Measurements from ENCODE around the gene APCDD1L. TPM values are rescaled to one million over a fixed set of nuclear protein-coding genes. Genes with fewer than 3 reads are reported as not detected.

The APCDD1L gene
- total RNA-seq, 1 experiment from 2014 or later, result not detected

- H3K27ac ChIP-seq (ENCODE audit: low read length), result no peak overlapping the region
- H3K9ac ChIP-seq (ENCODE audit: low read length), result no peak overlapping the region
- no peaks in the 10 kb centered on the region for H3K27me3 ChIP-seq (ENCODE audit: low read length)
- no peak overlapping the region for H3K4me3 ChIP-seq (ENCODE audit: low read length)
- DNase-seq, result no peak
- H3K79me2 ChIP-seq (ENCODE audit: low read length), result no peaks in the 10 kb centered on the region
- H3K36me3 ChIP-seq (ENCODE audit: insufficient read depth, low read length), result no peaks in the 10 kb centered on the region
- 0 out of 2 replicates have a peak, but pooled peaks cover 3% of the 10 kb centered on the region for H4K20me1 ChIP-seq (ENCODE audit: insufficient read depth, low read depth, low read length)
- H3K4me2 ChIP-seq (ENCODE audit: low read depth, low read length, poor library complexity, severe bottlenecking), result no peak overlapping the region
- H3K4me1 ChIP-seq (ENCODE audit: low read length), result no peaks in the 10 kb centered on the region
- H3K9me3 ChIP-seq (ENCODE audit: low read length), result no peaks in the 10 kb centered on the region
- H3K9me2 ChIP-seq (replicated peaks; ENCODE audit: insufficient read depth, low read length), result no peaks in the 10 kb centered on the region
- H2AFZ ChIP-seq (ENCODE audit: low read length), result no peak overlapping the region
Measured at GRCh38 chr20:58523072-58523970, 8.1 kb upstream of the APCDD1L start.

GRCh38 chr20:58522666-58523065 lies 7.5 kb upstream of the APCDD1L start:
- no peaks in the 10 kb centered on the region for H3K9me3 ChIP-seq (ENCODE audit: low read length)
- DNase-seq, result no peak
- no peaks in the 10 kb centered on the region for H3K27me3 ChIP-seq (ENCODE audit: low read length)
- H2AFZ ChIP-seq (ENCODE audit: low read length), result no peak overlapping the region
- H4K20me1 ChIP-seq (ENCODE audit: insufficient read depth, low read depth, low read length), result 0 out of 2 replicates have a peak, but pooled peaks cover 3% of the 10 kb centered on the region
- H3K9ac ChIP-seq (ENCODE audit: low read length), result no peak overlapping the region
- H3K4me2 ChIP-seq (ENCODE audit: low read depth, low read length, poor library complexity, severe bottlenecking), result no peak overlapping the region
- H3K4me3 ChIP-seq (ENCODE audit: low read length), result no peak overlapping the region
- no peaks in the 10 kb centered on the region for H3K79me2 ChIP-seq (ENCODE audit: low read length)
- no peaks in the 10 kb centered on the region for H3K4me1 ChIP-seq (ENCODE audit: low read length)
- H3K9me2 ChIP-seq (replicated peaks; ENCODE audit: insufficient read depth, low read length), result no peaks in the 10 kb centered on the region
- H3K27ac ChIP-seq (ENCODE audit: low read length), result no peak overlapping the region
- no peaks in the 10 kb centered on the region for H3K36me3 ChIP-seq (ENCODE audit: insufficient read depth, low read length)

GRCh38 chr20:58521763-58522162 lies 6.6 kb upstream of the APCDD1L start:
- Histone ChIP-seq H3K9ac (ENCODE audit: low read length) (no peak overlapping the region), H3K4me3 (ENCODE audit: low read length) (no peak overlapping the region), H4K20me1 (ENCODE audit: insufficient read depth, low read depth, low read length) (0 out of 2 replicates have a peak, but pooled peaks cover 3% of the 10 kb centered on the region), H3K4me1 (ENCODE audit: low read length) (peaks cover 5% of the 10 kb centered on the region), H3K27me3 (ENCODE audit: low read length) (no peaks in the 10 kb centered on the region), H3K36me3 (ENCODE audit: insufficient read depth, low read length) (no peaks in the 10 kb centered on the region), H2AFZ (ENCODE audit: low read length) (no peak overlapping the region), H3K27ac (ENCODE audit: low read length) (no peak overlapping the region), H3K4me2 (ENCODE audit: low read depth, low read length, poor library complexity, severe bottlenecking) (no peak overlapping the region), H3K9me3 (ENCODE audit: low read length) (no peaks in the 10 kb centered on the region), H3K79me2 (ENCODE audit: low read length) (no peaks in the 10 kb centered on the region), H3K9me2 (replicated peaks; ENCODE audit: insufficient read depth, low read length) (no peaks in the 10 kb centered on the region)
- no peak for DNase-seq

GRCh38 chr20:58519940-58520712 lies 4.9 kb upstream of the APCDD1L start:
- Histone ChIP-seq H3K79me2 (ENCODE audit: low read length) (no peaks in the 10 kb centered on the region), H2AFZ (ENCODE audit: low read length) (no peak overlapping the region), H3K9me2 (replicated peaks; ENCODE audit: insufficient read depth, low read length) (no peaks in the 10 kb centered on the region), H3K9ac (ENCODE audit: low read length) (no peak overlapping the region), H4K20me1 (ENCODE audit: insufficient read depth, low read depth, low read length) (0 out of 2 replicates have a peak, but pooled peaks cover 3% of the 10 kb centered on the region), H3K36me3 (ENCODE audit: insufficient read depth, low read length) (no peaks in the 10 kb centered on the region), H3K4me1 (ENCODE audit: low read length) (peaks cover 17% of the 10 kb centered on the region), H3K27ac (ENCODE audit: low read length) (no peak overlapping the region), H3K9me3 (ENCODE audit: low read length) (no peaks in the 10 kb centered on the region), H3K4me2 (ENCODE audit: low read depth, low read length, poor library complexity, severe bottlenecking) (no peak overlapping the region), H3K4me3 (ENCODE audit: low read length) (no peak overlapping the region), H3K27me3 (ENCODE audit: low read length) (no peaks in the 10 kb centered on the region)
- DNase-seq, result no peak

GRCh38 chr20:58518896-58519593 lies 3.8 kb upstream of the APCDD1L start:
- H3K27me3 ChIP-seq (ENCODE audit: low read length), result no peaks in the 10 kb centered on the region
- no peaks in the 10 kb centered on the region for H3K36me3 ChIP-seq (ENCODE audit: insufficient read depth, low read length)
- peaks cover 17% of the 10 kb centered on the region for H3K4me1 ChIP-seq (ENCODE audit: low read length)
- no peak overlapping the region for H2AFZ ChIP-seq (ENCODE audit: low read length)
- H3K4me2 ChIP-seq (ENCODE audit: low read depth, low read length, poor library complexity, severe bottlenecking), result no peak overlapping the region
- H3K9me2 ChIP-seq (replicated peaks; ENCODE audit: insufficient read depth, low read length), result no peaks in the 10 kb centered on the region
- DNase-seq, result no peak
- no peak overlapping the region for H3K27ac ChIP-seq (ENCODE audit: low read length)
- no peak overlapping the region for H3K9ac ChIP-seq (ENCODE audit: low read length)
- H4K20me1 ChIP-seq (ENCODE audit: insufficient read depth, low read depth, low read length), result 0 out of 2 replicates have a peak, but pooled peaks cover 3% of the 10 kb centered on the region
- H3K4me3 ChIP-seq (ENCODE audit: low read length), result no peak overlapping the region
- H3K9me3 ChIP-seq (ENCODE audit: low read length), result no peaks in the 10 kb centered on the region
- H3K79me2 ChIP-seq (ENCODE audit: low read length), result no peaks in the 10 kb centered on the region

GRCh38 chr20:58518387-58518786 lies 3.2 kb upstream of the APCDD1L start:
- DNase-seq, result no peak
- H3K4me2 ChIP-seq (ENCODE audit: low read depth, low read length, poor library complexity, severe bottlenecking), result no peak overlapping the region
- 0 out of 2 replicates have a peak, but pooled peaks cover 3% of the 10 kb centered on the region for H4K20me1 ChIP-seq (ENCODE audit: insufficient read depth, low read depth, low read length)
- no peaks in the 10 kb centered on the region for H3K9me3 ChIP-seq (ENCODE audit: low read length)
- no peak overlapping the region for H3K27ac ChIP-seq (ENCODE audit: low read length)
- H3K79me2 ChIP-seq (ENCODE audit: low read length), result no peaks in the 10 kb centered on the region
- no peaks in the 10 kb centered on the region for H3K36me3 ChIP-seq (ENCODE audit: insufficient read depth, low read length)
- H3K9ac ChIP-seq (ENCODE audit: low read length), result no peak overlapping the region
- H3K4me1 ChIP-seq (ENCODE audit: low read length), result peaks cover 17% of the 10 kb centered on the region
- no peak overlapping the region for H2AFZ ChIP-seq (ENCODE audit: low read length)
- H3K27me3 ChIP-seq (ENCODE audit: low read length), result no peaks in the 10 kb centered on the region
- H3K9me2 ChIP-seq (replicated peaks; ENCODE audit: insufficient read depth, low read length), result no peaks in the 10 kb centered on the region
- no peak overlapping the region for H3K4me3 ChIP-seq (ENCODE audit: low read length)

GRCh38 chr20:58514321-58515232 lies 622 bp downstream of the APCDD1L start:
- DNase-seq, result no peak
- no peak overlapping the region for H3K4me3 ChIP-seq (ENCODE audit: low read length)
- no peaks in the 10 kb centered on the region for H3K9me3 ChIP-seq (ENCODE audit: low read length)
- H3K27me3 ChIP-seq (ENCODE audit: low read length), result no peaks in the 10 kb centered on the region
- H3K36me3 ChIP-seq (ENCODE audit: insufficient read depth, low read length), result no peaks in the 10 kb centered on the region
- no peaks in the 10 kb centered on the region for H3K9me2 ChIP-seq (replicated peaks; ENCODE audit: insufficient read depth, low read length)
- H3K4me2 ChIP-seq (ENCODE audit: low read depth, low read length, poor library complexity, severe bottlenecking), result no peak overlapping the region
- peaks cover 27% of the 10 kb centered on the region for H3K4me1 ChIP-seq (ENCODE audit: low read length)
- no peak overlapping the region for H3K9ac ChIP-seq (ENCODE audit: low read length)
- no peak overlapping the region for H3K27ac ChIP-seq (ENCODE audit: low read length)
- H3K79me2 ChIP-seq (ENCODE audit: low read length), result no peaks in the 10 kb centered on the region
- 0 out of 2 replicates have a peak, but pooled peaks cover 3% of the 10 kb centered on the region for H4K20me1 ChIP-seq (ENCODE audit: insufficient read depth, low read depth, low read length)
- no peak overlapping the region for H2AFZ ChIP-seq (ENCODE audit: low read length)

All from Karpas-422 (cell line).